Adrenal gland (tissue), 12 donors: ENCODE measurements around the gene NCK2. TPM values are rescaled to one million over a fixed set of nuclear protein-coding genes. Genes with fewer than 3 reads are reported as not detected.

Experiments used
- DNase-seq, 7 donors: peaks; one replicate each; pipeline ENCODE4 v3.0.0-alpha.2; 2019 to 2020
- H3K27ac ChIP-seq, 5 donors: fragments of 200-600 bp; sonication (generic) in 4 of 5; 1 replicate in 3 of 5; 2 replicates in 2 of 5; pipeline versions ENCODE4 v1.5.1 to v1.8.0; 2016 to 2020; ENCODE audit warnings: mild to moderate bottlenecking in 1 of 5
- H3K27me3 ChIP-seq: fragments of 200-600 bp; 2 replicates; pipeline ENCODE4 v1.8.0; 2021
- H3K36me3 ChIP-seq, 2 donors: fragments of 200-600 bp; replicated peaks in 1 of 2; 1 replicate in 1 of 2; 2 replicates in 1 of 2; pipeline versions ENCODE4 v1.5.1 to v1.8.0; 2018 to 2022
- H3K4me1 ChIP-seq, 2 donors: fragments of 200-600 bp; replicated peaks in 1 of 2; 1 replicate in 1 of 2; 2 replicates in 1 of 2; pipeline versions ENCODE4 v1.5.1 to v1.8.0; 2018 to 2021
- H3K4me3 ChIP-seq, 4 donors: fragments of 200-600 bp; sonication (generic) in 3 of 4; one replicate each; pipeline ENCODE4 v1.5.1; 2016 to 2018
- H3K9me3 ChIP-seq, 3 donors: fragments of 200-600 bp; sonication (generic) in 1 of 3; replicated peaks in 1 of 3; 1 replicate in 2 of 3; 2 replicates in 1 of 3; pipeline versions ENCODE4 v1.5.1 to v1.8.0; 2016 to 2021
- CTCF ChIP-seq, 6 experiments: fragments of 450-650 bp in 4 of 6; fragments of 200-600 bp in 2 of 6; sonication (generic) in 1 of 6; IDR thresholded peaks; 1 replicate in 5 of 6; 2 replicates in 1 of 6; pipeline versions ENCODE4 v1.5.1 to v1.8.0; 2016 to 2021; ENCODE audit warnings: antibody characterized with exemption in 6 of 6, mild to moderate bottlenecking in 2 of 6, moderate library complexity in 1 of 6
- POLR2A ChIP-seq, 2 donors: fragments of 450-650 bp; IDR thresholded peaks; one replicate each; pipeline ENCODE4 v1.6.1; 2017; ENCODE audit warnings: antibody characterized with exemption in 2 of 2, mild to moderate bottlenecking in 2 of 2, moderate library complexity in 1 of 2
- WGBS, 4 donors: extraction: QIAGEN DNeasy Blood & Tissue Kit in 2 of 4; methylation state at CpG; one replicate each; pipeline versions ENCODE4 v1.1.5 to v1.1.7; 2013 to 2017; 5-methylcytosine and 5-hydroxymethylcytosine counted together
- intact Hi-C, 2 donors: fragments of 100-400 bp; cut with DNase I; formaldehyde crosslinking; loops; one replicate each; pipeline versions ENCODE4 v1.14.1 to v1.15.0; 2022 to 2023
- polyA plus RNA-seq, 3 donors: library from polyadenylated mRNA; stranded (reverse); fragments of 200-250 nt in 2 of 3; fragments of 350-450 nt in 1 of 3; fragmentation: Illumina TruSeq in 1 of 3; extraction: RNeasy Lipid Tissue Mini Kit (QIAGEN cat#74804) in 1 of 3; gene quantifications; one replicate each; pipeline ENCODE4 v1.2.3, GENCODE V29; 2013 to 2014
- total RNA-seq, 9 donors: library from RNA; depleted of rRNA in 4 of 9; stranded (reverse); fragments of >200 nt in 4 of 9; fragments of 120-200 nt in 1 of 9; fragmentation: NEBNext Ultra II Directional in 1 of 9; extraction: Animal tissue kit (Norgen Biotek cat#: 25700) in 1 of 9; gene quantifications; one replicate each; pipeline versions ENCODE4 v1.1.0 to v1.2.4, GENCODE V29; 2013 to 2023
- donor health status: healthy with polysubstance abuse.
- donor health status: Bipolar disorder and iron deficiency.
- donor health status: DM: yes; HTN: yes; CAD: no.
- donor health status: DM: no; HTN: no; CAD: no.
- donor health status: DM: no; HTN: no; CAD: no.
- donor health status: DM: yes; HTN: yes; CAD: no.

The NCK2 gene
- total and polyA plus RNA-seq, 12 donors, result 13.7 to 56.0 (median 37.3) TPM

DNA sequence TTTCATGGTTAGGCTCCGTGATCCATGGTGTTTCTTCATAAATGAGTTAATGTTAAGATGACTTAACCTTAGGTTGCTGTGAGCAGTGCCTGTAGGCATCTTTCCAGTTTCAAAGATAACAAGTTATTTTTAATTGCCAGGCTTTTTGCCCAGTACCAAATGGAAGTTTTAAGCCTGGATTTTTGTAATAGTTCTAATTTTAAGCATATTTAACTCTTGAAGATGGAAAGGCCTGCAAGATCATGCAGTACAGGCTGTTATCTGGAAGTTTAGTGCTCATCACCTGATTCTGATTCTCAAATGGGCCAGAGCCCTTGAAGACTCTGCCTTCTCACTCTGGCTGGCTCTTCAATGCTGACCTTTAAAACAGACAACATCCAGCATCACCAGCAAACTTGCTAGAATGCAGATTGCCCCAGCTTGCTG is 141.3 kb downstream of the NCK2 start:
- H3K4me1 ChIP-seq, result peaks cover 11 to 40% of the 10 kb centered on the region in 2 donors
- peak in 5 of 7 donors; percentile 27 to 57 (median 39) for DNase-seq
- 17 to 28% (median 22%) methylated on average over 1 of the region's 1 CpG for WGBS, 4 donors
- H3K4me3 ChIP-seq, result no peak overlapping the region
- TF ChIP-seq CTCF (IDR thresholded peaks at IDR 0.05) (no peak), POLR2A (IDR thresholded peaks at IDR 0.05) (no peak)
- H3K36me3 ChIP-seq, result peaks cover 0 to 7% of the 10 kb centered on the region in 2 donors
- peak overlapping the region in 4 of 5 donors; percentile 42 to 52 (median 47) for H3K27ac ChIP-seq
- no peaks in the 10 kb centered on the region for H3K9me3 ChIP-seq
- intact Hi-C loops, result loop anchor here in 1 of 2 donors (10.0 kb wide), 1 partner anchor 141 kb away; the partner anchor contains the start of gene NCK2
- H3K27me3 ChIP-seq, result no peaks in the 10 kb centered on the region

- H3K27ac ChIP-seq, result peak overlapping the region in 4 of 5 donors; percentile 42 to 52 (median 47)
- intact Hi-C loops, result loop anchor here in 1 of 2 donors (10.0 kb wide), 1 partner anchor 142 kb away; the partner anchor contains the start of gene NCK2
- H3K27me3 ChIP-seq, result no peaks in the 10 kb centered on the region
- H3K4me1 ChIP-seq, result peaks cover 11 to 40% of the 10 kb centered on the region in 2 donors
- H3K36me3 ChIP-seq, result peaks cover 0 to 2% of the 10 kb centered on the region in 2 donors
- no peak overlapping the region for H3K4me3 ChIP-seq
- WGBS, 4 donors, result 91 to 94% (median 93%) methylated on average over 2 of the region's 2 CpGs
- DNase-seq, result no peak
- TF ChIP-seq POLR2A (IDR thresholded peaks at IDR 0.05) (no peak), CTCF (IDR thresholded peaks at IDR 0.05) (no peak)
- no peaks in the 10 kb centered on the region for H3K9me3 ChIP-seq
Measured at GRCh38 chr2:105886687-105887086, 142.0 kb downstream of the NCK2 start.

DNA sequence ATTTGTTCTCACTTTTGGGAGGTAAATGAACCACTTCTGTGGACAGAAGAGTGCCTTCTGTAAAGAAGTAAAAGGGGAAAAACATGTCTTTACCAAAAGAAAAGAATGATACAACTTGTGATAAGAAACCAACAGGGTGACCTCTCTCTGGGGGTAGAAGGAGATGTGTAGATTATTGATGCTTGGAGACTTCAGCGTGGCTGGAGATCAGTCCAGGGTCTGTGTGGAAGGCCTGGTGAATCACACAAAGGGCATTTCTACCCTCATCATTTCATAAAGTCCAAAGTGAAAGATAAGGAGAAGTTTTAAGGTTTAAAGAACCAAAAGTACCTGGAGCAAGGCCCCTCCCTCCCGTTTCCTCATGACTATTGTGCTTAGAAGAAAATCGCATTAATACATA is 142.5 kb downstream of the NCK2 start:
- Histone ChIP-seq H3K4me1 (peaks cover 11 to 40% of the 10 kb centered on the region in 2 donors), H3K4me3 (no peak overlapping the region), H3K27me3 (no peaks in the 10 kb centered on the region), H3K27ac (peak overlapping the region in 2 of 5 donors; percentile 49 to 52), H3K9me3 (no peaks in the 10 kb centered on the region), H3K36me3 (no peaks in the 10 kb centered on the region)
- WGBS, 4 donors, result 91 to 94% (median 93%) methylated on average over 3 of the region's 3 CpGs
- no peak for DNase-seq
- no peak for TF ChIP-seq CTCF (IDR thresholded peaks at IDR 0.05)
- TF ChIP-seq POLR2A (IDR thresholded peaks at IDR 0.05), result no peak
- intact Hi-C loops, result loop anchor here in 1 of 2 donors (10.0 kb wide), 1 partner anchor 142 kb away; the partner anchor contains the start of gene NCK2

GRCh38 chr2:105888625-105889024 is 143.9 kb downstream of the NCK2 start:
- no peak for TF ChIP-seq POLR2A (IDR thresholded peaks at IDR 0.05)
- no peak for TF ChIP-seq CTCF (IDR thresholded peaks at IDR 0.05)
- H3K36me3 ChIP-seq, result peaks cover 0 to 7% of the 10 kb centered on the region in 2 donors
- H3K27me3 ChIP-seq, result no peaks in the 10 kb centered on the region
- intact Hi-C loops, result loop anchor here in 1 of 2 donors (10.0 kb wide), 1 partner anchor 144 kb away; the partner anchor contains the start of gene NCK2
- H3K9me3 ChIP-seq, result no peaks in the 10 kb centered on the region
- WGBS, 4 donors, result 95 to 100% (median 98%) methylated on average over 2 of the region's 2 CpGs
- H3K27ac ChIP-seq, result no peak overlapping the region
- H3K4me3 ChIP-seq, result no peak overlapping the region
- peaks cover 11 to 38% of the 10 kb centered on the region in 2 donors for H3K4me1 ChIP-seq
- DNase-seq, result no peak
